Osteoblast (primary cell): ENCODE data around the gene EXOC4. TPM values are rescaled to one million over a fixed set of nuclear protein-coding genes. Genes with fewer than 3 reads are reported as not detected.

ENCODE experiments used
- DNase-seq: peaks from one replicate; pipeline ENCODE4 v3.0.0; 2011; ENCODE audit warnings: low spot score, mixed read lengths; ENCODE audit not compliant: insufficient read length; ENCODE audit errors: missing footprints
- H2AFZ ChIP-seq: 2 replicates; pipeline ENCODE4 v1.6.0; 2011; ENCODE audit warnings: mild to moderate bottlenecking, low read length
- H3K27ac ChIP-seq: 2 replicates; pipeline ENCODE4 v1.5.1; 2011; ENCODE audit warnings: mild to moderate bottlenecking, low read depth, low read length, moderate library complexity
- H3K27me3 ChIP-seq: 2 replicates; pipeline ENCODE4 v1.6.0; 2012; ENCODE audit warnings: mild to moderate bottlenecking, control low read depth, inconsistent platforms, low read length, moderate library complexity; ENCODE audit not compliant: insufficient read depth
- H3K36me3 ChIP-seq: 2 replicates; pipeline ENCODE4 v1.5.1; 2011; ENCODE audit warnings: mild to moderate bottlenecking, low read length, control low read depth, moderate library complexity; ENCODE audit not compliant: insufficient read depth
- H3K4me1 ChIP-seq: 2 replicates; pipeline ENCODE4 v1.5.1; 2011; ENCODE audit warnings: mild to moderate bottlenecking, low read length, control low read depth, moderate library complexity; ENCODE audit not compliant: insufficient read depth
- H3K4me2 ChIP-seq: 2 replicates; pipeline ENCODE4 v1.6.0; 2011; ENCODE audit warnings: mild to moderate bottlenecking, low read length; ENCODE audit not compliant: insufficient read depth
- H3K4me3 ChIP-seq: fragments of 200-600 bp; sonication (generic); 3 replicates; pipeline ENCODE4 v1.5.1; 2012; ENCODE audit warnings: mild to moderate bottlenecking, low read length, inconsistent platforms; ENCODE audit not compliant: insufficient read depth
- H3K79me2 ChIP-seq: 2 replicates; pipeline ENCODE4 v1.6.0; 2012; ENCODE audit warnings: mild to moderate bottlenecking, low read length, control low read depth, inconsistent platforms; ENCODE audit not compliant: insufficient read depth
- H3K9me3 ChIP-seq: 2 replicates; pipeline ENCODE4 v1.5.1; 2011; ENCODE audit warnings: low read depth, low read length, control low read depth
- H4K20me1 ChIP-seq: 2 replicates; pipeline ENCODE4 v1.6.0; 2012; ENCODE audit warnings: mild to moderate bottlenecking, low read length, control low read depth; ENCODE audit not compliant: insufficient read depth
- total RNA-seq: library from RNA; depleted of rRNA; stranded (reverse); fragments of >200 nt; gene quantifications from 2 replicates; pipeline ENCODE4 v1.2.3, GENCODE V29; 2012
- TF ChIP-seq, protein P1 (sequence below): IDR thresholded peaks from 2 replicates; pipeline ENCODE4 v1.5.1; 2011; ENCODE audit warnings: mild to moderate bottlenecking, low read depth, low read length, moderate library complexity; ENCODE audit errors: extremely low read depth

EXOC4 gene
- total RNA-seq, 1 donor: 134 TPM

DNA sequence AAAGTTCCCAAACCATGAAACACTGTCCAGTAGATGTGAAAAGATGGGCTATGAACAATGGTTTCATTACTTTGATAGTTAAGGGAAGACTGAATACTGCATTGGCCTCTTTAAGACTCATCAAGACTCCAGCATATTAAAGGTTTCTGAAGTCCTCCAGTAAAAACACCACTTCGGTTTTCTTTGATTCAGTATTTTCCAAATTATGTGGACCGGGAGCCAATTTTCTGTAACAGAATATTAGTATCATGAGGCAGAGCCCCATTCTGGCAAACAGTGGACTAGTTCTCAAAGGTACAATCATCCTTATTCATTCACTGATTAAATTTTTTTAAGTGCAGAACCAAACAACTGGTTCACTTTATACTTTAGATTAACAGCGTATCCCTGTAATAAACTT lies 633.2 kb downstream of the EXOC4 start:
- Histone ChIP-seq H3K4me3 (no peak overlapping the region), H3K9me3 (no peaks in the 10 kb centered on the region), H3K4me2 (no peak overlapping the region), H3K27me3 (no peaks in the 10 kb centered on the region), H3K27ac (no peak overlapping the region), H2AFZ (no peak overlapping the region), H3K4me1 (no peaks in the 10 kb centered on the region), H3K36me3 (no peaks in the 10 kb centered on the region), H3K79me2 (no peaks in the 10 kb centered on the region), H4K20me1 (peaks cover 8% of the 10 kb centered on the region)
- TF ChIP-seq, protein P1, sequence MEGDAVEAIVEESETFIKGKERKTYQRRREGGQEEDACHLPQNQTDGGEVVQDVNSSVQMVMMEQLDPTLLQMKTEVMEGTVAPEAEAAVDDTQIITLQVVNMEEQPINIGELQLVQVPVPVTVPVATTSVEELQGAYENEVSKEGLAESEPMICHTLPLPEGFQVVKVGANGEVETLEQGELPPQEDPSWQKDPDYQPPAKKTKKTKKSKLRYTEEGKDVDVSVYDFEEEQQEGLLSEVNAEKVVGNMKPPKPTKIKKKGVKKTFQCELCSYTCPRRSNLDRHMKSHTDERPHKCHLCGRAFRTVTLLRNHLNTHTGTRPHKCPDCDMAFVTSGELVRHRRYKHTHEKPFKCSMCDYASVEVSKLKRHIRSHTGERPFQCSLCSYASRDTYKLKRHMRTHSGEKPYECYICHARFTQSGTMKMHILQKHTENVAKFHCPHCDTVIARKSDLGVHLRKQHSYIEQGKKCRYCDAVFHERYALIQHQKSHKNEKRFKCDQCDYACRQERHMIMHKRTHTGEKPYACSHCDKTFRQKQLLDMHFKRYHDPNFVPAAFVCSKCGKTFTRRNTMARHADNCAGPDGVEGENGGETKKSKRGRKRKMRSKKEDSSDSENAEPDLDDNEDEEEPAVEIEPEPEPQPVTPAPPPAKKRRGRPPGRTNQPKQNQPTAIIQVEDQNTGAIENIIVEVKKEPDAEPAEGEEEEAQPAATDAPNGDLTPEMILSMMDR: no peak
- no peak for DNase-seq

DNA sequence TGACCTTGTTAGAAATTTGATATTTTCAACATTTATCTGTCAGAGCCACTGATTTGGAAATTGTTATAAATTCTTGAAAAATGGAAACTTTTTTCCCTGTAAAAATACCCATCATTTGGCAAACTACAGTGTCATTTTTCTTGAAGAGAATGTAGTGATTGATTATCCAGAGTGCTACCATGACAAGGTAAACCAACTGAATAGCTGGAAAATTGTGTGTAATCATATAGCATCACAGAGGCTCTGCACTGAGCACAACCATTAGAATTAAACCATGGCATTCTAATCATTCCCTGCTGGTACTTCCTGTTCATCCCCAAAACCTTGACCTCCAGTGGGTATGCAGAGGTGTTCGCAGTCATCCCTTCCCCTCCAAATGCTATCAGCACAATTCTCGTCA lies 633.9 kb downstream of the EXOC4 start:
- no peak overlapping the region for H3K4me2 ChIP-seq
- TF ChIP-seq, protein P1: no peak
- no peak overlapping the region for H3K4me3 ChIP-seq
- H3K4me1 ChIP-seq: no peaks in the 10 kb centered on the region
- DNase-seq: no peak
- H4K20me1 ChIP-seq: peaks cover 5% of the 10 kb centered on the region
- no peaks in the 10 kb centered on the region for H3K27me3 ChIP-seq
- H3K27ac ChIP-seq: no peak overlapping the region
- H3K36me3 ChIP-seq: no peaks in the 10 kb centered on the region
- no peak overlapping the region for H2AFZ ChIP-seq
- H3K79me2 ChIP-seq: no peaks in the 10 kb centered on the region
- H3K9me3 ChIP-seq: no peaks in the 10 kb centered on the region

DNA sequence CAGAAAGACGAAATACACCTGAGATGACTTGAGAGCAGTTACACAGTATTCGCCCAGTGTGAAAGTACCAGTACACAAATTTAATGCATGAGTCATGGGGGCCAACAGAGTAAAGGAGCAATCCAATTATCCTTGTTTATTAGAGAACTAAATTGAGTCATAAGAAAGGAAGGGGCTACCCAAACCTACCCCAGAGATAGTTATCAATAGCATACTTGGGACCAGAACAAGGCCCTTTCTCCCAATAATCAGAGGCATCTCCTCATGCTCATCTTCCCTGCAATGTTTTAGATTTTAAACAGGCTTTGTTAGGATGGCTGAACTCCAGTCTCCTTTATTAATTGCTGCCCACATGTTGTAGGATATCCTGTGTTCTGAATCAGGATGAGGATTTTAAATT lies 634.6 kb downstream of the EXOC4 start:
- H4K20me1 ChIP-seq: peaks cover 2% of the 10 kb centered on the region
- H3K4me3 ChIP-seq: no peak overlapping the region
- H3K4me2 ChIP-seq: no peak overlapping the region
- no peak for DNase-seq
- no peaks in the 10 kb centered on the region for H3K9me3 ChIP-seq
- H3K4me1 ChIP-seq: no peaks in the 10 kb centered on the region
- no peak overlapping the region for H2AFZ ChIP-seq
- no peaks in the 10 kb centered on the region for H3K36me3 ChIP-seq
- H3K27me3 ChIP-seq: no peaks in the 10 kb centered on the region
- H3K27ac ChIP-seq: no peak overlapping the region
- TF ChIP-seq, protein P1: no peak
- H3K79me2 ChIP-seq: no peaks in the 10 kb centered on the region

DNA sequence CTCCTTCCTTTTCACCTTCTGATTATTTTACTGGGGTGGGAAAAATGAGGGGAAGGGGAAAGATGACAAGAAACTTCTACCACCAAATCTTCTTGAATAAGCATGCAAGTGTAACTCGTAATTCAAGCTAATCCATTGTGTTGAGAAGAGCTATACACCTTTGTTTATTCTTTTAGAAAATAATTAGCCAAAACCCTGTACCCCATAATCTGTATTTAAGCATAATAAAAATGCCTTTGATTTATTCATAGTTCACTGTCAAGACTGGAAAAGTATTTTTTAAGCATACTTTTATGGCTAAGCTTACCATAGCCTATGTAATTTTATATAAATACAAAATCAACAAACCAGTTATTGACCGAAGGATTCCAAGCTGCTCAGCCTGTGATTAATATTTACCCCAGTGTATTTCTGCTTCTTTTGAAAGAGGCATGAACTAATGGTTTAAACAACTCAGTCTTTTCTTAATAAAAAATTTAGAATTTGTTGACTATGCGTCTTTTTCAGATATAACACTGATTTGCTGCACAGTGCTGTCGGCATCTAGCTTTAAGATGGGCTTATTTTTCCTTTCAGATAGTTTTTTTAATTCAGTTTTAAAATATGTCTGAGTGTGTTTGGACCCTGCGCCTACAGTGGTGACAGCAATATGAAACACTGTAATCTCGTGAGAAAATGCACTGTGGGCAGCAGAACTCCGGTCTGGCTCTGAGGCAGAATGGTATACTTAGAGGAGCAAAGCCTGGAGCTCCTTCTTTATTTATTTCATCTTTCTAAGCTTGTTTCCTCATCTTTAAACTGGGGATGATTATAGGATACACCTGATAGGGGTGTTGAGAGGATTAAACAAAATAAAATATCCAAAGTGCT lies 635.4 kb downstream of the EXOC4 start:
- DNase-seq: no peak
- no peaks in the 10 kb centered on the region for H3K27me3 ChIP-seq
- H3K36me3 ChIP-seq: no peaks in the 10 kb centered on the region
- peaks cover 2% of the 10 kb centered on the region for H4K20me1 ChIP-seq
- H3K27ac ChIP-seq: no peak overlapping the region
- H3K9me3 ChIP-seq: no peaks in the 10 kb centered on the region
- no peak overlapping the region for H3K4me2 ChIP-seq
- no peaks in the 10 kb centered on the region for H3K4me1 ChIP-seq
- no peak overlapping the region for H2AFZ ChIP-seq
- H3K4me3 ChIP-seq: no peak overlapping the region
- H3K79me2 ChIP-seq: no peaks in the 10 kb centered on the region
- TF ChIP-seq, protein P1: no peak
